Measurements from ENCODE around the gene SDR42E1.

- no peak for TF ChIP-seq CTCF (IDR thresholded peaks at IDR 0.05)
- no peak for TF ChIP-seq POLR2AphosphoS5 (IDR thresholded peaks at IDR 0.05)
These were observed 36.5 kb upstream of the SDR42E1 start for GRCh38 chr16:82047787-82048186.
